ENCODE data around the gene CDH1.

CDH1 gene

DNA sequence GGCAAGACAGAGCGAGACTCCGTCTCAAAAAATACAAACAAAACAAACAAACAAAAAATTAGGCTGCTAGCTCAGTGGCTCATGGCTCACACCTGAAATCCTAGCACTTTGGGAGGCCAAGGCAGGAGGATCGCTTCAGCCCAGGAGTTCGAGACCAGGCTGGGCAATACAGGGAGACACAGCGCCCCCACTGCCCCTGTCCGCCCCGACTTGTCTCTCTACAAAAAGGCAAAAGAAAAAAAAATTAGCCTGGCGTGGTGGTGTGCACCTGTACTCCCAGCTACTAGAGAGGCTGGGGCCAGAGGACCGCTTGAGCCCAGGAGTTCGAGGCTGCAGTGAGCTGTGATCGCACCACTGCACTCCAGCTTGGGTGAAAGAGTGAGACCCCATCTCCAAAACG lies 531 bp upstream of the CDH1 start:
- TF ChIP-seq, protein P1, sequence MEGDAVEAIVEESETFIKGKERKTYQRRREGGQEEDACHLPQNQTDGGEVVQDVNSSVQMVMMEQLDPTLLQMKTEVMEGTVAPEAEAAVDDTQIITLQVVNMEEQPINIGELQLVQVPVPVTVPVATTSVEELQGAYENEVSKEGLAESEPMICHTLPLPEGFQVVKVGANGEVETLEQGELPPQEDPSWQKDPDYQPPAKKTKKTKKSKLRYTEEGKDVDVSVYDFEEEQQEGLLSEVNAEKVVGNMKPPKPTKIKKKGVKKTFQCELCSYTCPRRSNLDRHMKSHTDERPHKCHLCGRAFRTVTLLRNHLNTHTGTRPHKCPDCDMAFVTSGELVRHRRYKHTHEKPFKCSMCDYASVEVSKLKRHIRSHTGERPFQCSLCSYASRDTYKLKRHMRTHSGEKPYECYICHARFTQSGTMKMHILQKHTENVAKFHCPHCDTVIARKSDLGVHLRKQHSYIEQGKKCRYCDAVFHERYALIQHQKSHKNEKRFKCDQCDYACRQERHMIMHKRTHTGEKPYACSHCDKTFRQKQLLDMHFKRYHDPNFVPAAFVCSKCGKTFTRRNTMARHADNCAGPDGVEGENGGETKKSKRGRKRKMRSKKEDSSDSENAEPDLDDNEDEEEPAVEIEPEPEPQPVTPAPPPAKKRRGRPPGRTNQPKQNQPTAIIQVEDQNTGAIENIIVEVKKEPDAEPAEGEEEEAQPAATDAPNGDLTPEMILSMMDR (IDR thresholded peaks at IDR 0.05; ENCODE audit: low read depth, low read length): no peak
- no peak overlapping the region for H3K4me3 ChIP-seq (ENCODE audit: low read depth, low read length)
- DNase-seq (ENCODE audit: low read depth, low spot score): no peak
- in situ Hi-C loops (cut with HindIII; ENCODE audit: low sequenced_read_pairs): no loop called here

DNA sequence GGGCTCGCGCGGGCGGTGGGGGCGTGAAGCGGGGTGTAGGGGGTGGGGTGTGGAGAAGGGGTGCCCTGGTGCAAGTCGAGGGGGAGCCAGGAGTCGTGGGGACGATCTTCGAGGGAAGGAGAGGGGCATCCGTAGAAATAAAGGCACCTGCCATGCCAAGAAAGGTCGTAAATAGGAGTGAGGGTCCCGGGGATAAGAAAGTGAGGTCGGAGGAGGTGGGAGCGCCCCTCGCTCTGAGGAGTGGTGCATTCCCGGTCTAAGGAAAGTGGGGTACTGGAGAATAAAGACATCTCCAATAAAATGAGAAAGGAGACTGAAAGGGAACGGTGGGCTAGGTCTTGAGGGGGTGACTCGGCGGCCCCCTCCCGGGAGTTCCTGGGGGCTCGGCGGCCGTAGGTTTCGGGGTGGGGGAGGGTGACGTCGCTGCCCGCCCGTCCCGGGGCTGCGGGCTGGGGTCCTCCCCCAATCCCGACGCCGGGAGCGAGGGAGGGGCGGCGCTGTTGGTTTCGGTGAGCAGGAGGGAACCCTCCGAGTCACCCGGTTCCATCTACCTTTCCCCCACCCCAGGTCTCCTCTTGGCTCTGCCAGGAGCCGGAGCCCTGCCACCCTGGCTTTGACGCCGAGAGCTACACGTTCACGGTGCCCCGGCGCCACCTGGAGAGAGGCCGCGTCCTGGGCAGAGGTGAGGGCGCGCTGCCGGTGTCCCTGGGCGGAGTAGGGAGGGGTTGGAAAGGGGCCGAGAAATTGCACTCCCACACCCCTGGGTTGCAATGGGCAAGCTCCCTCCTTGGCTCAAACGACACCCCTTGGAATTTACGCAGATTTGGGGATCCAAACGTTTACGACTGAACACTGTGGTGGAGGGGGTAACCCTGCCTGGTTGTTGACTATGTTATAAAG lies 888 bp downstream of the CDH1 start:
- TF ChIP-seq, protein P1 (IDR thresholded peaks at IDR 0.05; ENCODE audit: low read depth, low read length): peak; percentile 4
- no peak for DNase-seq (ENCODE audit: low read depth, low spot score)
- no peak overlapping the region for H3K4me3 ChIP-seq (ENCODE audit: low read depth, low read length)
- in situ Hi-C loops (cut with HindIII; ENCODE audit: low sequenced_read_pairs): no loop called here

DNA sequence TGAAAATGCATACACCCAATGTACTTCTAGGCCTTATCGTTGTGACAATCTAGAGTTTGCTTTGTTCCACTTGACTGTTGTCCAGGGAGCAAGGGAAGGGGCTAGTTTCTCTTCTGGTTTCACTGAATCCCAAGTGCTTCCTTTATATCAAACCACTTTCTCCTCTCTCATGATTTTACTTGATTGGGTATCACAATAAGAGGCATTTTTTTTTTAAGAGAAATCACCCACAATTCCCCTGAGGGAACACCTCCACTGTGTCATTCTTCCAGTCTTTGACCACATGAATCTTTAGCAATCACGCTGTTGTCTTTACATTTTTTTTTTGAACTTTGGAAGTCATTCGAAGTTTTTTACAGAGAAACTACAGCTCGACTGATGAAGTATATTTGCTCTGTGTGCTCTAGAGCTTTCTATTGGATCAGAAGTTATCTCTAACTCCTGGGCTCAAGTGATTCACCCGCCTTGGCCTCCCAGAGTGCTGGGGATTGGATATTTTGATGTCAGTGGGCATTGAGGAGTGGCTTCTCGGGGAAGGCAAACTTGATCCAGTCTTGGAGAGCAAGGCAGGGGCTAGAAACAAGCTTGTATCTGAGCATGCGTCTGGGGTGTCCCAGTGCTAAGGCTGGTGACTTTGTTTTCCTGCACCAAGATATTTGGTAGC lies 3.0 kb downstream of the CDH1 start:
- TF ChIP-seq, protein P1 (IDR thresholded peaks at IDR 0.05; ENCODE audit: low read depth, low read length): no peak
- no peak overlapping the region for H3K4me3 ChIP-seq (ENCODE audit: low read depth, low read length)
- DNase-seq (ENCODE audit: low read depth, low spot score): no peak
- in situ Hi-C loops (cut with HindIII; ENCODE audit: low sequenced_read_pairs): no loop called here

DNA sequence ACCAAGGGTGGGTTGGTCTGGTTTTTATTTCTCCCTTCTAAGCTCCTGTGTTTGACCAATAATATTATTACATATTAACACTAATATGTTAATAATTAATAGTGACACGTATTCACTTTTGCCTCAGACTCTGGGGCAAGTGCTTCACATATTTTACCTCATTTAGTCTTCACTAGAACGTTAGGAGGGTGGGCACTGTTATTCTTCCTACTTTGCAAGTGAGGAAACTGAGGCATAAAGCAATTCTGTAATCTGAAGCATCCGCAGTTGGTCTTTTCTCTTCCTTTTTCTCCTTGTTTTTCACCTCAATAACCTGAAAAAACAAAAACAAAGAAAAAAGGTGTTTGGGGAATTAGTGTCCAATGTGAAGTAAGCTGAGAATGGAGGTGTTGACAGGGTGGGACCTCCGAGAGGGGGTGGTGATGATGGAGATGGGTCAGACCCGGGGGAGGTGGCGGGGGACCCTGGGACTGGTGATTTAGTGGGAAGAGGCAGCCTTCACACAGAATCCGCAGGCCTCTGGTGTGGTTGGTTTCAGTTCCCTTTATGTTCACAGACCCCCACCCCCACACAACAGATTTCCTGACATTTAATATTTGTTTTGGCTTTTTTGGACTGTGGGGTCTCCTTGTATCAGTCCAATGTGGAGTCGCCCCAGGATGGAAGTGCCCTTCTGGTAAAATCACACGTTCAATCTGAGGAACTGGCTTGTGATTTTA lies 3.7 kb downstream of the CDH1 start:
- H3K4me3 ChIP-seq (ENCODE audit: low read depth, low read length): no peak overlapping the region
- TF ChIP-seq, protein P1 (IDR thresholded peaks at IDR 0.05; ENCODE audit: low read depth, low read length): no peak
- in situ Hi-C loops (cut with HindIII; ENCODE audit: low sequenced_read_pairs): no loop called here
- no peak for DNase-seq (ENCODE audit: low read depth, low spot score)

DNA sequence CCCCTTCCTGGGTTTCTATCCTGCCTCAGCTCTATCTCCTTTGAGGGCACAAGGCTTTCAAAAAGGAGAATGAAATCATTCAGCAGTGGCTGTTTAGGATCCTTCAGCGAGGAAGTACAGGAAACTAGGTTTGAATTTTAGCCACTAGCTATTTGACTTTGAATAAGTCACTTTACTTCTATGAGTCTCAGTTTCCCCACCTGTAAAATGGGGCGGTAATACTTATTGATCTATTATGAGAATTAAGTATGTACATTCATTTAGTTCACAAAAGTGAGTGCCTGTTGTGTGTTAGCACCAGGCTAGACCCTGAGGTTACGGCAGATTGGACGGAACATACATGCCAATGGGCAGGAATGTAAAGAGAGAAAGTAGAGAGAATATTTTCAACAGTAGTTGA lies 6.6 kb downstream of the CDH1 start:
- H3K4me3 ChIP-seq (ENCODE audit: low read depth, low read length): no peak overlapping the region
- in situ Hi-C loops (cut with HindIII; ENCODE audit: low sequenced_read_pairs): no loop called here
- TF ChIP-seq, protein P1 (IDR thresholded peaks at IDR 0.05; ENCODE audit: low read depth, low read length): no peak
- DNase-seq (ENCODE audit: low read depth, low spot score): no peak

DNA sequence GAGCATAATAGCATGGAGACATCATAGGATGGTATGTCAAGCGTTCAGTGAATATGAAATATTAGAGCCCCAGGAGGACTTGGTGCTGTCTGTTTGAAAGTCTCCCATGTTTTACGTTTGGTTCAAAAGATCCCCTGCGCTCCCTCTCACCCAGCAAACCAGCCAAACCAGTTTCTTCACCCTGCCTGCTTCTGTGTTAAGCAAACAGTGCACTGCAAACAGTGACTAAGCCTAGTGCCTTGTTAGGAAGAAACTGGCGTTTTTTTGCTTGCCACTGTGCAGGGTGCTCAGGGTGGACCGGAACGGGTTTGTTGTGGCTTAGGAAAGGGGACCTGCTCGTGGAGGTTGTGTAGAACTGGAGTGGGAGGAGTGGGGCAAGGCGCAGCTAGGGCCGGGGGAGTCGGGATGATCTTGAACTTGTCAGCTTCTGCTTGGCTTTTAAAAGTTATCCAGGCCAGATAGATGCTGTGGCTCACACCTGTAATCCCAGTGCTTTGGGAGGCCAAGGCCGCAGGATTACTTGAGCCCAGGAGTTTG lies 7.7 kb downstream of the CDH1 start:
- in situ Hi-C loops (cut with HindIII; ENCODE audit: low sequenced_read_pairs): no loop called here
- DNase-seq (ENCODE audit: low read depth, low spot score): no peak
- H3K4me3 ChIP-seq (ENCODE audit: low read depth, low read length): no peak overlapping the region
- TF ChIP-seq, protein P1 (IDR thresholded peaks at IDR 0.05; ENCODE audit: low read depth, low read length): no peak
